MM.1S (cell line): ENCODE measurements around the gene CNTNAP2.

ENCODE experiments used
- EZH2 ChIP-seq: fragments of 300-600 bp; sonication (generic); optimal IDR thresholded peaks from 2 replicates; pipeline ENCODE3; 2017; ENCODE audit warnings: low read depth, mild to moderate bottlenecking, antibody characterized with exemption, low read length, mixed read lengths
- EZH2phosphoT487 ChIP-seq: fragments of 300-600 bp; sonication (generic); IDR thresholded peaks from 2 replicates; pipeline ENCODE4 v1.6.1; 2018; ENCODE audit warnings: antibody characterized with exemption, low read length
- TF ChIP-seq, protein P1 (sequence below): fragments of 300-600 bp; sonication (generic); IDR thresholded peaks from 2 replicates; pipeline ENCODE4 v1.5.1; 2016; ENCODE audit warnings: antibody characterized with exemption, low read length, mixed read lengths

DNA sequence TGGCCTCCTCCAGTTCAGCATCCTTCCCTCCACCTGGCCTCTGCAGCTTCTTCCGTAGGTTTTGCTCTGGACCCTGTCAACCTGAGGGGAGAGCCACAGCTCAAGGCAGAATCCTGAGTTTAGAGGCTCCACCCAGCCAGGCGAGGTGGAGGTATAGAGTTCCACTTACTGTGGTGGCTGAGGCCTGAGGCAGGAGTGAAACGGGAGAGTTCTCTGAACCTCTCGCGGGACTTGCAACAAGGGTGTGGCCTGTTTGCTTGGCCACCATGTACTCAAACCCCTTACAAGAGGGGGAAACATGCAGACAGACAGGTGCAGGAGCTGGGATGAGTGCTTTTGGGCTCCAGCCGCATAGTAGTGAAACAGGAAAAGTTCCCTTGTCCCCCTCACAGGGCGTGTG is 2320.0 kb downstream of the CNTNAP2 start:
- TF ChIP-seq, protein P1, sequence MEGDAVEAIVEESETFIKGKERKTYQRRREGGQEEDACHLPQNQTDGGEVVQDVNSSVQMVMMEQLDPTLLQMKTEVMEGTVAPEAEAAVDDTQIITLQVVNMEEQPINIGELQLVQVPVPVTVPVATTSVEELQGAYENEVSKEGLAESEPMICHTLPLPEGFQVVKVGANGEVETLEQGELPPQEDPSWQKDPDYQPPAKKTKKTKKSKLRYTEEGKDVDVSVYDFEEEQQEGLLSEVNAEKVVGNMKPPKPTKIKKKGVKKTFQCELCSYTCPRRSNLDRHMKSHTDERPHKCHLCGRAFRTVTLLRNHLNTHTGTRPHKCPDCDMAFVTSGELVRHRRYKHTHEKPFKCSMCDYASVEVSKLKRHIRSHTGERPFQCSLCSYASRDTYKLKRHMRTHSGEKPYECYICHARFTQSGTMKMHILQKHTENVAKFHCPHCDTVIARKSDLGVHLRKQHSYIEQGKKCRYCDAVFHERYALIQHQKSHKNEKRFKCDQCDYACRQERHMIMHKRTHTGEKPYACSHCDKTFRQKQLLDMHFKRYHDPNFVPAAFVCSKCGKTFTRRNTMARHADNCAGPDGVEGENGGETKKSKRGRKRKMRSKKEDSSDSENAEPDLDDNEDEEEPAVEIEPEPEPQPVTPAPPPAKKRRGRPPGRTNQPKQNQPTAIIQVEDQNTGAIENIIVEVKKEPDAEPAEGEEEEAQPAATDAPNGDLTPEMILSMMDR: no peak
- TF ChIP-seq EZH2: no peak
- no peak for TF ChIP-seq EZH2phosphoT487
